Measurements from ENCODE around the gene MYOT. TPM values are rescaled to one million over a fixed set of nuclear protein-coding genes. Genes with fewer than 3 reads are reported as not detected.

MYOT gene
- total RNA-seq, 1 experiment from 2014 or later = not detected

- Histone ChIP-seq H2BK15ac (ENCODE audit: low read depth, low read length) (no peak overlapping the region), H3K4ac (ENCODE audit: low read depth, low read length) (no peak overlapping the region), H3K79me1 (ENCODE audit: insufficient read depth, low read depth, low read length, poor library complexity, severe bottlenecking) (no peaks in the 10 kb centered on the region), H4K5ac (ENCODE audit: insufficient read length, low read depth, low read length) (no peak overlapping the region), H3K23me2 (ENCODE audit: insufficient read length, low read depth, low read length, poor library complexity, severe bottlenecking) (no peaks in the 10 kb centered on the region), H2BK120ac (ENCODE audit: low read depth, low read length, poor library complexity, severe bottlenecking) (no peak overlapping the region), H2BK20ac (ENCODE audit: low read depth, low read length, poor library complexity, severe bottlenecking) (no peak overlapping the region), H3K18ac (ENCODE audit: insufficient read length, low read depth, low read length) (no peak overlapping the region), H4K20me1 (ENCODE audit: control insufficient read depth, insufficient read depth, insufficient read length) (no peaks in the 10 kb centered on the region), H3K23ac (ENCODE audit: insufficient read length, low read depth, low read length) (no peak overlapping the region), H3K56ac (ENCODE audit: insufficient read length, low read depth, low read length) (no peak overlapping the region), H4K8ac (replicated peaks; ENCODE audit: insufficient read length, low read depth, low read length) (no peak overlapping the region), H3K9ac (ENCODE audit: extremely low read depth, insufficient read length, low read length) (no peak overlapping the region), H3K9me3 (ENCODE audit: control insufficient read depth, low read depth, low read length) (no peaks in the 10 kb centered on the region), H3K27me3 (ENCODE audit: insufficient read depth, low read length) (no peaks in the 10 kb centered on the region), H3K79me2 (ENCODE audit: insufficient read depth, low read length) (no peaks in the 10 kb centered on the region; the same call in 1 of the 2 replicates), H2AFZ (ENCODE audit: low read length) (no peak overlapping the region), H3K27ac (ENCODE audit: insufficient read length, low read depth, low read length) (no peak overlapping the region), H3K14ac (ENCODE audit: insufficient read depth, low read length) (no peak overlapping the region), H3K4me1 (ENCODE audit: insufficient read depth, low read length) (no peaks in the 10 kb centered on the region), H3K4me2 (ENCODE audit: insufficient read depth, insufficient read length, low read length) (no peak overlapping the region), H4K91ac (ENCODE audit: insufficient read length, low read depth, low read length) (no peak overlapping the region), H2BK5ac (ENCODE audit: insufficient read length, low read length) (no peak overlapping the region), H3T11ph (ENCODE audit: low read length) (no peak overlapping the region), H2BK12ac (ENCODE audit: insufficient read length, low read depth, low read length) (no peak overlapping the region), H2AK5ac (ENCODE audit: insufficient read length, low read length) (no peak overlapping the region)
- Mint-ChIP-seq H3K4me3 (no peak overlapping the region), H3K9me3 (no peaks in the 10 kb centered on the region), H3K36me3 (ENCODE audit: insufficient read depth in 1 of 3, low read depth in 3 of 3) (no peaks in the 10 kb centered on the region), H3K4me1 (no peaks in the 10 kb centered on the region), H3K27me3 (ENCODE audit: low read depth) (no peaks in the 10 kb centered on the region), H3K27ac (no peak overlapping the region)
- DNase-seq = no peak
- TF ChIP-seq, protein P1, sequence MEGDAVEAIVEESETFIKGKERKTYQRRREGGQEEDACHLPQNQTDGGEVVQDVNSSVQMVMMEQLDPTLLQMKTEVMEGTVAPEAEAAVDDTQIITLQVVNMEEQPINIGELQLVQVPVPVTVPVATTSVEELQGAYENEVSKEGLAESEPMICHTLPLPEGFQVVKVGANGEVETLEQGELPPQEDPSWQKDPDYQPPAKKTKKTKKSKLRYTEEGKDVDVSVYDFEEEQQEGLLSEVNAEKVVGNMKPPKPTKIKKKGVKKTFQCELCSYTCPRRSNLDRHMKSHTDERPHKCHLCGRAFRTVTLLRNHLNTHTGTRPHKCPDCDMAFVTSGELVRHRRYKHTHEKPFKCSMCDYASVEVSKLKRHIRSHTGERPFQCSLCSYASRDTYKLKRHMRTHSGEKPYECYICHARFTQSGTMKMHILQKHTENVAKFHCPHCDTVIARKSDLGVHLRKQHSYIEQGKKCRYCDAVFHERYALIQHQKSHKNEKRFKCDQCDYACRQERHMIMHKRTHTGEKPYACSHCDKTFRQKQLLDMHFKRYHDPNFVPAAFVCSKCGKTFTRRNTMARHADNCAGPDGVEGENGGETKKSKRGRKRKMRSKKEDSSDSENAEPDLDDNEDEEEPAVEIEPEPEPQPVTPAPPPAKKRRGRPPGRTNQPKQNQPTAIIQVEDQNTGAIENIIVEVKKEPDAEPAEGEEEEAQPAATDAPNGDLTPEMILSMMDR (conservative IDR thresholded peaks at IDR 0.05) = no peak
- no CpG with 5 or more reads among the region's 4 CpGs for WGBS (ENCODE audit: extremely low coverage, insufficient read length, low lambda C conversion rate)
Measured at GRCh38 chr5:137923856-137924255, 56.2 kb downstream of the MYOT start.

Measured in H9 (cell line).